Activated naive CD4-positive, alpha-beta T cell (primary cell): ENCODE data around the gene SPON1.

Experiments used
- DNase-seq, 4 experiments: peaks; one replicate each; lab custom pipeline; 2025; lab: John Stamatoyannopoulos, UW

The SPON1 gene

DNA sequence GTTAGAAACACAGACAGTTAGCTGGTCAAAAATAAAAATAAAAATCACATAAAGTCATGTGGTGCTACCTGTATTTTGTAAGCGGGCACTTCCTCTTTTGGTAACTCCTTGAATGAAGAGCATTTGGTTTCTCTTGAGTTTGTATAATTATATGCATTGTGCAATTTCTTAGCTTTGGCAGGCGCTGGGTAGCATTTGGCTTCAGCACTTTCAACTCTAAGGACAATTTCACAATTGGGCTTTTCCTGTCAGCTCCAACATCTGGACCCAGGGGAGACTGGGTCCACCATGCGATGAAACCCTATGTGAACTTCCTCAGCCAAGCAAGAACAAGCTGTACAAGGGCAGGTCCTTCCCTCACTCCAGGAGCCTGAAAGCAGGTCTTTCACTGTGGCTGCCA is 227.4 kb downstream of the SPON1 start:
- no peak for DNase-seq

DNA sequence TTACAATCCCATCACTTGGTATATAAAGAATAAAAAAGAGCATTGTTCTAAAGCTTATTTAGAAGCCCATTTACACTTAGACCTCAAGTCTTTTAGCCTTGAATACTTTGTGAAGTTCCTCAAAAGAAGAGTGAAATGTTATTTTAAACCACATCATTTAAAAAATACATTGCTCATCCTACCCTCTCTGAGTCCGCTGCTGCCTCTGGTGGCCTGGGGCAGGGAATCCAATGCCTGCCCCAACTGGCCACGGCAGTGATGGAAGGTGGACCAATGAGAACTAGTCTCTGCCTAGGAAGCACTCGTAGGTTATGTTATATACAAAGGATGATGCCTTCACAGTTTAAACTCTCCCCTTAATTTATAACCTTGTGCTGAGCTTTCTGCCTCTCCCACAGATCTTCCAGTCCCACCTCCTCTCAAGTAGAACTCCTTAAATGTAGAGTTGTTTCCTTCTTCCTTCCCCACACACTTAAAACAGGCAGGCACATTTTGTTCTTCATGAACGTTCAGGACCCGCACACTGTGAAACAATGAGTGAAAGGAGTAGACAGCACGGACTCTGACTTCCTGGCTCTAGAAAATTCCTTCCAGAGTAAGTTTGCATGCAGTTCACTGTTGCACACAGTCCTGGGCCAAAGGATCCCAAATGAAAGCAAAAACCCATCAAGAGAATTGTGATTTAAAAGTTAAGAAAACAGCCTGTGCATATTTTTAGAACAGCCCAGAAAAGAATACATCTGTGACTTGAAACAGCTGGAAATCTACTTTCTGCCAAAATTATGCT is 228.7 kb downstream of the SPON1 start:
- DNase-seq: no peak

DNA sequence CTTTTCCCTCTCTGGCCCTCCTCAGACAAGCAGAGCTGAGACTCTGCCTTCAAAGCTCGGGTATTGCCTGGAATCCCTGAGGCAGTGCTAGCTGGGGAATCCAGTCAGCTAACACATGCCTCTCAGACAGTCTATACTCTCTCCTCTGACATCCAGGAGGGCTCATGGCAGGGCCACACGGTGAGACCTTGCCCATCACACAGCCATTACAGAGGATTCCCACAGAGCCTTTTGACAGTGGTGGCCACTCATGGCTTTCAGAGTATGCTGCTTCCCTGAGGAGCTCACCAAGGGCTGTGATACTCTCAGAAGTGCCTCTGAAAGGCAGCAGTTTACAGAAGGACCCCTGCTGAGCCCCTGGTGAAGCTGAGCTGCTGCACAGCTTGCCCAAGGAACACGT is 231.1 kb downstream of the SPON1 start:
- DNase-seq: no peak

DNA sequence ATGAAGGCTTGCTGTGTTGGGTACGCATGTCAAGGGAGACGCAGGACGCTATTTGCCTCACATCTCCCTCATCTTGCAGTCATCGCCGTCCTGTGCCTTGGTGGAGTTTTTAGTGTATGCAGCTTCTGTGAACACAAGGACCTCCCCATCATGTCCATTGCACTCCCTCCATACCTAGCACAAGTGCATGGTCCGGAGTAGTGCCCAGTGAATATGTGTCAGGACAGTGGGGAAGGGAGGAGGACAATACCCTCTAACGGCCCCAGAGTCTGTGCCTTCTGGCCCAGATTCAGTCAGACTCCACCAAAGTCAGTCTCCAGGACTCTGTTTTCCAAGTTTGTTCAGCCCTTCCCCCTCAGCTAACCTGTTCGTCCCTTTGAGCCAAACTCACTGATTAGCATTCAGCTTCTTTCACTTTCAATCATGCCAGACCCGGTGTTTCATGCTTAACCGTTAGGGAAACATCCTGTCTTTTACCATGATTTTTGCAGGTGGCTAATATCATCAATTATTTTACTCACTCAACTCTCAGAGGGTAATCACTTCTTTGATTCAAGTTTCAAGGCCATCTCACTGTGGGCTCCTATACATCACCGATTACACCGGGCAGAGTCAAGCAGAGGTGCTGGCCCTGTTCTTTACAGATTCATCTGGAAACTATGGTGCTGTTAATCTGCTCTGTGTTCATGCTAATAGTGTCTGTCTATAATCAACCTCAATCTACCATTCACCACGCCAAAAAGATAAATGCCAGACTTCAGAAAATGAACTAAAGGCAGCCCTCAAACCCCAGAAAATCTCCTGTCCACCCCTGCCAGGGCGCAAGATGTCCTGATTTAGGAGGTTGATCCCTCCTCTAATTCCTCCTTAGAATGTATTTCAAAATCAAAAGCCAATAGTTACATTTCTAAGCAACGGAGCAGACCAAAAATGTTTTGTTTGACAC is 240.0 kb downstream of the SPON1 start:
- no peak for DNase-seq

DNA sequence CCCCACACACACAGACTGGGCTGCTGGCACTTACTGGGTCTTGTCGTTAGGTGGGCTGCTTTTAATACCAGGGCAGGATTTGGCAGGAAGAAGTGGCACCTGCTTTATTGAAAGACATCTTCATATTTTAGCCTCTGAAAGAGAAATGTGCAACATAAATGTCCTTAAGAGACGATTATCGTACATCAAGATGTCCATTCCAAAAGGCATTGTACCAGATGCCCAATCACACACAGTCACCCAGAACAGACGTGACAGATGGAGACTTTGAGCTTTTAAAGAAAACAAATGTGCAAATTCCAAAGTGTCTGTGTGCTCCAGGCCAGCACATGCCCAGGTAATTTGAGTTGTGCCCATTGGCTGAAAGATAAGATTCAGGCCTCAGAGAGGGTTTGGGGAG is 240.8 kb downstream of the SPON1 start:
- DNase-seq: no peak

DNA sequence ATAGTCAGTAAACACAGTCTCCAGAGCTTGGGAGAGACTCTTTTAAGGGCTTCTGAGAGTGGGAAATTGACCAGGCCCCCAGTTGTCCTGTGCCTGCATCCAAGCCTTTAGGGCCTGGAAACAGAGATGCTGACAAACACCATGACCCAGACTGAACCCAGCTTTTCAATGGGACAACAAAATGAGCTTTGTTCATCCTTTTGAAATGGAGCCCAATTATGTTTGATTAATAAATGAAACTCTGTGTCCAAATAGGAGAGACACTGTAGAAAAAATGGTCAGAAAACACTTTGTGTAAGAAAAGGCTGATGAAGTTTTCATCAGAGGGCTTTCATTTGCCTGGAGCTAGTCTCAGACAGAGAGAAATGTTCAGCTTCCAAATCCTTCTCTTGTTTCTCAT is 250.5 kb downstream of the SPON1 start:
- no peak for DNase-seq

DNA sequence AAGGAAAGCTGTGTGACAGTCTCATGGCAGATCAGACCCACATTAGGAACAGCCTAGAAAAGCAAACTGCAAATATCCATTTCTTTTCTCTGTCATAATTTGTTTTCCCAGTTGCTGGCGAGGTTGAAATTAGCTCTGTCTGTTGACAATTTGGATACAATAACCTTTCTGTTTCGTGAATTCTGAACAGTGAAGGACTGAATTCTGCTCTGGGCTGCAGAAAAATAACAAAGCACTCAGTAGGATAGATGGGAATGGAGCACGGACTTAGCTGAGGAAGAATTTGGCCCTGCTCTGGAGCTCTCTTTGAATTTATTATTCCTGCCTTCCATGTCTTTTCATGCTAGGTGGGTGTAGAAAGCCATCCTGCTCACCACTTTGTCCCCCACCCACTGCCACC is 256.2 kb downstream of the SPON1 start:
- no peak for DNase-seq

DNA sequence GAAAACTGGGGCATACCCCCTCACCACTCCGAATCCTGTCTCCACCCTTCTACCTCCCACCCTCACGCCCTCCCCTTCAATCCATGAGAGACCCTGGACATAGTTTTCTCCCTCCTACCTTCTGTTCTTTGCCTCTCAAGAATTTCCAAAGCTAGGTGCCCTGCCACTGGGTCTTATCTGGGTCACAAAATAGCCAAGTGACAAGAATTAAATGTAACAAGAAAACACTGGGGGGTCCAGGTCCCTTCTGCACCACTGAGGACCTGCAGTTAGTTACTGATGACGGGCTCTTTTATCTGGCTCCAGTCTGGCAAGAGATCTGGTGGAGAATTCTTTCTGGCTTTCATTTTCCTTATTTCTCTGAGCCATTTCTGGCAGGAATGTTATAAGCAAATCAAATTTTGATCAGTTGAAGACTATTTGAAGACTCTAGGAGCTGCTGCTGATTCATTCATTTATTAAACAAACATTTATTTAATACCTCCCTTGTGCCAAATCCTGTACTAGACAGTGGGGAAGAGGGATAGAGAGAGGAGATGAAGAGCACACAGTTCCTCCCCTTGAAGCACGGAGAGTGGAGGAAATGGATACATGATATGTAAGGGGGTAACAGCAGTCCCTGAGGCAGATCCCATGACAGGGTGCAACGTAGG is 261.2 kb downstream of the SPON1 start:
- DNase-seq: no peak

DNA sequence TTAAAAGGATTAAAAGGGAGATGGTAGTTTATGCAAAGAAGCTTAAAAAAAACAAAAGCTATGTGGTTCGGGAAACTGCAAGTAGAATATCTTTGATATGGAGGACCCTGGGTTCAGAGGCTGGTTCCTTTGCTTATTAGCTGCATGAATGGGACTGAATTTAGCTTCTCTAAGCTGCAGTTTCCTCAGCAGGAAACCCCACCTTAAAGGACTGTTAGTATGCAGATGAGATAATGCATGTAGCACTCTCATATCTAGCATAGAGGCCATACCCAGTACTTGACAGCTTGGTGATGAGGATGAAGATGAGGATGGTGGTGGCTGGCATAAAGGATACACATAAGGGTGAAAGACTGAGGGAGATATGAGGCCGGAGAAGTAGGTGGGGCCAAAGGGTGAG is 261.9 kb downstream of the SPON1 start:
- DNase-seq: no peak

DNA sequence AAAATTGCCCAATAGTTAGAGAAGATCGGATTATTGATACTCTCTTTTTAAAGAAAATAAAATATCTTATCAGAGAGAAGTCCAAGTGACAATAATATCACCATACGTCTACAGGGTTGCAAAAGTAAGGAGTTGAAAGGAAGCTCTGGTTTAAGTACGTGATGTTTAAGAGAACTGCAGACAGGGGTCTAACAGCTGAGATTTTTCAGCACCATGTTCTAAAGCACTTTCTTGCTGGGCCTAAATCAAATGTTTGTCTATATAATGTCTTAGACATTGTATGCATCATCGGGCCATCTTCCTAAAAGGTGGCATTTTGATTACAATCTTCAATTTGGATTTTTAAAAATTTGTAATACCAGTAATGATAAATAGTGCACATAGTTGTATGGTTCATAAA is 263.1 kb downstream of the SPON1 start:
- DNase-seq: no peak

DNA sequence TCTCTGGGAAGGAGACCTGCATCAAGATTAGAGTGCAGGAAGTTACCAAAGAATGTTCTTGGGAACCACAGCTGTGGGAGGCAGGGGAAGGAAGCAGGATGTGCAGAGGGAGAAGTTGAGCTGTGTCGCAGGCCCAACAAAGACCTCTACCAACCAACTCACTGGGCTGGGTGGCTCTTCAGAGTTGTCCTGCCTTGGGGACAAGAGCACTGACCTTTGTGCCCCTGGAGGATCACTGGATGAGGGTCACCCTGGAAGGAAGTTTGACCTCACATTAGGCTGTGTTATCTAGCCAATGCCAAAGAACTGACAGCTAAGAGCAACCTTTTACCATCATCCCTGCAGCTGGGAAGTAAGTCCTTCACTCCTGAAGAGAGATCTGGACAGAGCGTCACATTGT is 265.8 kb downstream of the SPON1 start:
- DNase-seq: no peak

DNA sequence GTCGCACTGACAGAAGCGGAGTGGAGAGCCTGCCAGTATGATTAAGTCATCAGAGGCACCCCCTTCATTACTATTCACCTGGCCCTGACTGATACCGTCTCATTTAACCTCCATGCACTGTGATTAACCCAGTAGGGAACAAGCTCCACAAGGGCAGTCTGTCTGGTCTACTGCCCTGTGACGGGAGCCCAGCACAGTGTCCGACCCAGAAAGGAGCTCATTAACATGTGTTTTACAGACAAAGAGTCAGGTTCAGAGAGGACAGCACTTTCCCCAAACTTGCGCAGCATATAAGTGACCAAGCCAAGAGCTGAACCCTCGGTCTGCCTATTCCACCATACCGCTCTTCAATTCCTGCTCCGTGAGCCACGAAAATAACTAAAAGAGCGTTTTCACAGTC is 266.9 kb downstream of the SPON1 start:
- DNase-seq: no peak

DNA sequence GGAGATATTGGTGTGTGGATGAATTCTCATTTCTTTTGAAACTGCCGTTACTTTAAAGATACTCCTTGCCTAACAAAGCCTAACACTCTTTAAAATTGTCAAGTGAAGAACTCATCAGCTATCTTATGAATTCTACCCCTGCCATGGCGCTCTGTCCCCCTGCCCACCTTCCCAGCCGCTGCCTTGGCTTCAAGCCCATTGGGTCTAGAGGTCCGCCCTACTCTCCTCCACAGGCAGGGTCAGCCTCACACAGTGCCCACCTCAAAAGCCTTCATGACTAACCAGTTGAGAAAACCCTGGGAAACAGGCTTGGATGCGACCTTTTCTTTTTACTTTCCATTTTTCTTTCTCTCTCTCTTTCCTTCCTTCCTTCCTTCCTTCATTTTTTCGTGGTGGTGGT is 267.9 kb downstream of the SPON1 start:
- DNase-seq: no peak

DNA sequence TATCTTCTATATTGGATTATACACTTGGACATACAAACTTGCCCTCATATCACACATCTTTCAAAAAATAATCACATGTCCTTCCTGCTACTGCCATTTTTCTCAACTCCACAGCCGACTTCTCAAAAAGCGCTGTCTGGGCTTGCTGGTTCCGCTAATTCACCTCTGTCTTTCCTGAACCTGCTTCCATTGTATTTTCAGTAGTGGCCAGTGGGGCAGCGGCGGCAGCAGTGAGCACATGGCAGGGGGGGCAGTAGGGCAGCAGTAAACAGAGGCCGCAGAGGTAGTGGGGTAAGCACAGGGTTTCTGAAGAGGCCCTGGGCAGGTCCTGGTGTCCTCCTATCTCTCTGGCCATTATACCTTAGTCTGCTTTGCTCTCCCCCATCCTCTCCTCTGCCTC is 270.1 kb downstream of the SPON1 start:
- DNase-seq: no peak

DNA sequence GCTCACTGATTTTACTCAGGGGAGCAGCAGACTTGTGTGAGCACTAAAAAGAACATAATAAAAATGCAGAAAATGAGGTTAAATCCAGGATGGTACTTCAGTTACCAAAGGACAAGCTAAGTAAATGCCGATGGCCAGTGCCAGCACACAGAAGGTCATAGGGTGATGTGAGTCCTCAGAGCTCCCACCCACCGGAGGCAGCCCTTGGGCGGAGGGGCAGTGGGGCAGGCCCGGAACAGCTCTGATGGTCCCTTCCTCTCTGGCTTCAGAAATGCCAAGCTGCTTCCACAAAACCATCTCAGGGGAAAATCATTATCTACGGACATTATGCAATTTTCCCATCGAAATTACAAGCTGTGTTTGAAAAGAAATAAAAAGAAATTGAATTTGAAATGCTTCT is 271.9 kb downstream of the SPON1 start:
- no peak for DNase-seq

DNA sequence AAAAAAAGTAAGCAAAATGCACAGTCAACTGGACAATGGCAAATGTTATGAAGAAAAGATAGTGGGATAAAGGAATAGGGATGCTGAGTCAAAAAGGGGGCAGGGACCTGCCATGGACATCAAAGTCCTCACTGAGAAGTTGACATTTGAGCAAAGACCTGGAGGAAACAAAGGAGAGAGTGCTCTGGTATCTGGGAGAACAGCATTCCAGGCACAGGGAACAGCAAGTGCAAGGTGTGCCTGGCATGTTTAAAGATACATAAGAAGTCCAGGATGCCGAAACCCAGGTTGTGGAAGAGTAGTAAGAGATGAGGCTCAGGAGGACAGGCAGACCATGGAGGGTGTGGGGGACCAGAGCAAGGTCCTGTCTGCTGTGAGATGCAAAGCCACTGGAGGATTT is 273.2 kb downstream of the SPON1 start:
- DNase-seq: no peak

DNA sequence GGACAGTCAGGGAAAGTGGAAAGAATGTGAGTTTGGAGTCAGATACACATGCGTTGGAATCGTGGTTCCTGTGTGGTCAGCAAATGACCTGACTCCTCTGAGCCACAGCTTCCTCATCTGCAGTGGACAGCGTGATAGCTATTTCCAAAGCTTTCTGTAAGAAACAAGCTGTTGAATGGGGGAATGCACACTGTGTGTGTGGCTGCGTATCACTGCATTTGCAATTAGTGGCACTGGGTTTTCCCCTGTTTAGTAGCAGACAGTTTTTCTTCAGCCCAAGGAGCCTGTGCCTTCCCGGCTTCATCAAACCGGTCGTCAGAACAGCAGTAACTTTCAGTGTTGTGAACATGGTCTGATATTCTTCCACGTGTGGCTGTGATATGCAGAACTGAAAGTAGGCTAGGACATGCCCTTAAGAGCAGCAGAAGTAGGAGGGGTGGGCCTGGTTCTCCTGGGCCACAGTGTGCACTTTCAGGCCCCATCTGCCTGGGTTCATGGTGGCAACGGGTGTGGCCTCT is 275.0 kb downstream of the SPON1 start:
- no peak for DNase-seq

DNA sequence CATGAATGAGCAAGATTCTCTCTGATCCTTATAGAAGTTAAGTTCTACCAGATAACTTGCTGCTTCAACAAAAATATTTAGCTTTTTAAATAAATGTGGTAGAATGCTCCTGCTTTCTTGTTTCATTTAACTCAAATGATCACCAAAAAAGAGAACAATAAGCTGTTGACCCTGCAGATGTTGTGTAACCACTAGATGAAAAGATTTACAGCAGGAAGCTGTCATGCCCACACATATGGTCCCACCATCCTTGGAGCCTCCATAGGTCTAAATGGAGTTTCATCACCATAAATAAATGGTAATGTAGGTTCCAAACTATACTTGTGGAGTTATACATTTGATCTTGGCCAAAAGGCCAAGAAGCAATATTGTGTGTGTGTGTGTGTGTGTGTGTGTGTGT is 277.7 kb downstream of the SPON1 start:
- DNase-seq: no peak

DNA sequence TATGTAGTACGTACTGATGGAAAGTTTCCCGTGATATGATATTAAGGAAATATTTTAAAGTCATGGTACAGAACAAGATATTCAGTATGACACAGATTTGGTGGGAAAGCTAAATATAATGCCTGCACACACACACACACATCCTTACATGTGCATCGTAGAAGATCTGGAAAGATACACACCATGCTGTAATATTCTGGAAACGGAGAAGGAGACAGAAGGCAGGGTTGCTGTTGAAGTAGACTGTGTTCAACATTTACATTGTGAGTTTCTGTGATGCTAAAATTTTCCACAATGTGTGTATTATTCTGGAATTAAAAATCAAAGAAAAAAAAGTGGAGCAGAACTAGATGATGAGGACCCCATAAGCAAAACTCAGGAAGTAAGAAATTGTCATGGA is 278.4 kb downstream of the SPON1 start:
- no peak for DNase-seq

DNA sequence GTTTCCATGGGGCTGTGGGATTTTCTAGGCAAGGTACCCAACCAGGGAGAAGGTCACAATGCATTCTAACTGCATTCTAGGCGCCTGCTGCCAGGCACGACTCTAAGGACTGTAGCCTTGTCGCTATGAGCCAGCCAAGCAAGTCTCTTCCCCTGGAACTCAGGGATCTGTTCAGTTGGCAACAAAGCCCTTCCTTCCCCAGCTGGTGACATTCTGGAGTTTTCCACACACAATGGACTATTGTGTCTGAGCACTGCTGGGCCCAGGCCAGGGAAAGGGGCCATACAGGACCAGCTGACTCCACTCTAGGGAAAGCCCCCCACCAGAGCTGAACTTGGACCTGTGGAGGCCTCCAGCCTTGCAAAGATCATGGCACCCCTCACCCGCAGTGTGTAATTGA is 279.7 kb downstream of the SPON1 start:
- no peak for DNase-seq

DNA sequence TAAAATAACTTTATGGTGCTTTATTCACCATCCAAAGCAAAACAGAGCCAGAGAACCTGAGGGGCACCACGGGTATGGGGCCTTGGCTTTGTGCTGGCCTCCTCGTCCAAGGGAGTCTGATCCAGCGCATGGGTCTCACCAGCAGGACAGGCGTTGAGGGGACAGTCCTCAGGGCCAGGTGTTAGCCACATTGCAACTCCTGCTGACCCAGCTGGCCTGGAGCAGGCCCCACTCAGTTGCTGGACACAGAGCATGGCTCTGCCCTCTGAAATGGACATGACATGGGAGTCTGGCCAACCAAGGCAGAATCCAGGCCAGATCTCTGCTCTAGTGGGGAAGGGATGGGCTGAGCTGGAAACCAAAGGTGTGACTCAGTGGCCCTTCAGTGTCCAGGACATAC is 280.2 kb downstream of the SPON1 start:
- DNase-seq: no peak

DNA sequence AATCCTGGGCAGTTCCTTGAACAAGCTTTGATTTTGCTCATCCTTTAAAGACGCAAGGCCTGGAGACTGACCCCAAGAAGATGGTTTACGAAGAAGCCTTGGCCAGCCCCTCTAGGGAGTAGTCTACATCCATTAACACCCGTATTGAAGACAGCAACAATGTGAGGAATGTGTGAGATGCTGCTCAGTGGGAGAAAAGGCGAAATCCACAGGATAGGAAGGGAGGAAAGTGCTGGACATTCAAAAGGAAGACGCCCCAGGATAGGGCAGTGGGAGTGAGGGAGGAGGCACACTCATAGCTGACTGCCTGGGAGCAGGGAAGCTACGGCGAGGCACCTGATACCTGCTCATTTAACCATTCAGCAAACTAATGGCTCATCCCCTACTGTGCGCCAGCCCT is 282.4 kb downstream of the SPON1 start:
- DNase-seq: no peak

DNA sequence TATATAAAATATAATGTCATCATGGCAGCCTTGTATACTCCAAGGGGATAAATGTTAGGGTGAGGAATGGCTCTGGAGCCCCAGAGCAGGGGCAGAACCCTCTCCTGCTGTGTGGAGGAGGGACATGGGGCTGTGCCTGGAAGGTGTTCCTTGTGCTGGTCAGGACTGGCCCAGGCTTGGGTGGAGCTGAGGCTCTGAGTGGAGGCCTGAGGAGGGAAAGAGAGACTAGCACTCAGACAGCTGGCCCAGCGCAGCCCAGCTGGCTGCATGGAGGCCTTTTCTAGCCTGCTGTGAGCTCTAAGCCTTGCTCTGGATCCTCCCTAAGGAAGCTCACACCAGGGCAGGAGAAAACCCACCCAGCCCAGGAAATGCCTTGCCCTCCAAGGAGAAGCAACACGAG is 282.9 kb downstream of the SPON1 start:
- no peak for DNase-seq
